Stomach smooth muscle (tissue), 2 donors: Measurements from ENCODE around the gene SBSN.

Source experiments
- H3K27ac ChIP-seq: one replicate; pipeline ENCODE4 v1.7.0; 2013; ENCODE audit warnings: mild to moderate bottlenecking, low read length, inconsistent platforms
- H3K27me3 ChIP-seq, 2 donors: one replicate each; pipeline ENCODE4 v1.7.0; 2013; ENCODE audit warnings: low read length in 2 of 2; ENCODE audit not compliant: insufficient read depth in 2 of 2, control insufficient read depth in 1 of 2
- H3K36me3 ChIP-seq, 2 donors: one replicate each; pipeline ENCODE4 v1.7.0; 2013; ENCODE audit warnings: low read length in 2 of 2; ENCODE audit not compliant: control insufficient read depth in 2 of 2, insufficient read depth in 2 of 2
- H3K4me1 ChIP-seq: one replicate; pipeline ENCODE4 v1.7.0; 2013; ENCODE audit warnings: low read length; ENCODE audit not compliant: control insufficient read depth, insufficient read depth
- H3K4me3 ChIP-seq, 2 donors: one replicate each; pipeline ENCODE4 v1.7.0; 2013; ENCODE audit warnings: low read length in 2 of 2
- H3K9ac ChIP-seq, 2 donors: one replicate each; pipeline ENCODE4 v1.7.0; 2013; ENCODE audit warnings: low read length in 2 of 2, mild to moderate bottlenecking in 1 of 2
- H3K9me3 ChIP-seq, 2 donors: one replicate each; pipeline ENCODE4 v1.7.0; 2013; ENCODE audit warnings: low read length in 2 of 2; ENCODE audit not compliant: control insufficient read depth in 2 of 2
- donor health status: healthy.
- donor health status: Pancreatic carcinoma.

SBSN gene

DNA sequence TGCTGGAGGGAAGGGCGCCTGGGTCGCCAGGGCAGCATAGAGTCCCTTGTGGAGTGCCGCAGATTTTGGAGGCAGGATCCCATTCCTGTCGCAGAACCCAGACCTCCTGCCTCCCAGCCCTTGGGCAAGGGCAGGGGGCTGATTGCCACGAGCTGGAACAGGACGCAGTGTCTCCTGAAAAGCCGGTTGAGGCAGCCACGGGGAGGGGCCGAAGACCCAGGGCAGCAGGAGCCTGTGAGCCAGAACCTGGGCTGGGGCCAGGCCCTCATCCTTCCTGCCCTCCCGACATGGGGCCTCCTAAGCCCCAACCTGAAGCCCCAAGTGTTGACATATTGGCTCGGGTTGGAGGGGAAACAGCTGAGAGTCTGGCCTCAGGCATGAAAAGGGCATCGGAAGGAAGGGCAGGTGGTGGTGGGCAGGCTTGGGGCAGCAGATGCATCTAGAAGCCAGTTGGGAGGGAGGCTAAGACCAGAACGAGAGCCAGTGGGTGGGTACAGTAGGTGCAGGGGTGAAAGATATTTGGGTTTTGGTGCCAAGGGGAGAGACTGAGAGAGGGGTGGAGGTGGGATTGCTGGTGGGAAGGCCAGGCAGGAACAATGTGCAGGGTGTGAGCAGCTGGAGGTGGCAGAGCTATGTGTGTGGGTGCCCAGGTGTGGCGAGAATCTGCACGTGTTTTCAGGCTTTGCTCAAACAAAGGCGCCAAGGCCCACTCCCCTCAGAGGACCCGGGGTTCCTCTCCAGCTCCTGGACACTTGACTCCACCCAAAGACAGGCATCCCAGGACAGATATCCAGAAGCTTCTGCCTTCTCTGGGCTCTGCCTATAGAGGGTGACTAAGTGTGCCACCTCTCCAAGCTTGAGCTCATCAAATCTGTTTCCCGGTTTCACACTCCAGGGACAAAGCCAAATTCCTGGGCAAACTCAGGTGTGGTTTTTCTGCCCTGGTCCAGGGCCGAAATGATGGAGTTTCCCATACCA, 1.4 kb upstream of the SBSN start:
- Histone ChIP-seq H3K36me3 (no peaks in the 10 kb centered on the region), H3K9me3 (no peaks in the 10 kb centered on the region), H3K4me3 (no peak overlapping the region), H3K27me3 (peaks cover 51 to 58% of the 10 kb centered on the region in 2 donors), H3K4me1 (peaks cover 3% of the 10 kb centered on the region), H3K9ac (no peak overlapping the region), H3K27ac (no peak overlapping the region)

DNA sequence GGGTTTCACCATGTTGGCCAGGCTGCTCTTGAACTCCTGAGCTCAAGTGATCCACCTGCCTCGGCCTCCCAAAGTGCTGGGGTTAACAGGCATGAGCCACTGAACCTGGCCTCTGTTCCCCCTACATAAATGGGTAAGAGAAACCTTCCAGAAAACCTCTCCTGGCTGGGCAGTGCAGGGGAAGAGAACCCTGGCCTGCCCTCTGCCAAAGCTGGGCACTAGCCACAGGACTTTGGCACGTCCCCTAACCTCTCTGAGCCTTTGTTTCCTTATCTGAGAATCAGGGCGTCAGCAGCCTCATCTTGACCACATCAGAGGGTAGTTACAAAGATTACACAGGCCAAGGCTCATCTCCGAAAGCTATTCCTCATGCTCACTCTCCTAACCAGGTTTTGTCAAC, 2.2 kb downstream of the SBSN start:
- Histone ChIP-seq H3K4me1 (no peaks in the 10 kb centered on the region), H3K9ac (no peak overlapping the region), H3K27ac (no peak overlapping the region), H3K27me3 (peaks cover 27 to 31% of the 10 kb centered on the region in 2 donors), H3K9me3 (no peaks in the 10 kb centered on the region), H3K4me3 (no peak overlapping the region), H3K36me3 (no peaks in the 10 kb centered on the region)

DNA sequence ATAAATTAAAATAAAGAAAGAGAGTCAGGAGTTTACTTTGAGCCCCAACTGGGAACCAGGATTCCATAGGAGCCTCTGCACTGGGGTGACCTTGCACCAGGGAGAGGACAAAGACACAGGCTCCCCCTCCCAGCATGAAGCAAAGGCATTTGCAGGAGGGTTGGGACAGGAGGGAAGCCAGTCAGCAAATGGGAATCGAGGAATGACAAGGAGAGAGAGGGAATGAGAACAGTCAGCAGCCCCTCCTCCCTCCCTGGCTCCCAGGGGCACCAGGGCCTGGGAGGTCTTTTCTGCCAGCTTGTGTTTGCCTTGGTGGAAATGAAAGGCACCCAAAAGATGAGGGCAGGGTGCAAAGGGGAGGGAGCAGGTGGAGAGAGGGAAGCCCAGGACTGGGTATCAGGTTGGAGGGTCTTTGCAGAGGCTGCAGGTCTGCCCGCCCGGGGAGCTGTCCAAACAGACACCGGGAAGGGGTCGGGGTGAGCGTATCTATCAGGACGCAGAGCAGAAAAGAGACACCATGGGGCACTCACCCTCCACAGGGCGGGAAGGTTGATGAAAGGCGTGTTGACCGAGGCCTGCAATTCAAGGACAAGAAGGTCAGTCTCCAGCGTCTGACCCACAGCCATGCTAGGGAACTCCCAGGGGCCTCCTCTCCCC, 3.8 kb downstream of the SBSN start:
- Histone ChIP-seq H3K27me3 (peaks cover 16 to 27% of the 10 kb centered on the region in 2 donors), H3K27ac (no peak overlapping the region), H3K9ac (no peak overlapping the region), H3K4me1 (no peaks in the 10 kb centered on the region), H3K4me3 (no peak overlapping the region), H3K36me3 (no peaks in the 10 kb centered on the region), H3K9me3 (no peaks in the 10 kb centered on the region)

DNA sequence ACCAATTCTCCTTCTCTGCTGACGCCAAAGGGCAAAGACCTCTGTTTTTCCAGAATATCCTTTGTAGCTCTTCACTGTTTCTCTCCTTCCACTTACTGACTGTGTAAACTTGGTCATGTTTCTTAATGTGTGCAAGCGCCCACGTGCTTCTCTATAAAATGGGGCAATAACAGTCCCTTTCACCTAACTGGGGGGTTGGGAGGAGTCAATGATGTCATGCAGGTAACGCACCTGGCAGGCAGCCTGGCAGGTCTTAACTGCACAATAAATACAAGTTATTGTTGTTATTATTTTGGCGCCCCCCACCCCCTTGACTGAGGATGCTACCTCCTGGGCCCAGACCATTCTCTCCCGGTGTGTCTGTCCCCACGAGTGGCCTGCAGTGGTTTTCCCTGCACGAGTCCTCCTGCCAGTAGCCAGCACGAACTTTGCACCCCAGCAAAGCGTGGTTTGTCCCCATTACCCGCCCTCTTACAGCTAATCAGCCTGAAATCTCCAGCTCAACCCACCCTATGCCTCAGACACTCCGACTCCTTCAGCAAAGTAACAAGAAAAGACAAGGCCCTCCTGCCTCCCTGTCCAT, 5.3 kb downstream of the SBSN start:
- Histone ChIP-seq H3K9me3 (no peaks in the 10 kb centered on the region), H3K27me3 (peaks cover 5 to 19% of the 10 kb centered on the region in 2 donors), H3K27ac (no peak overlapping the region), H3K36me3 (no peaks in the 10 kb centered on the region), H3K4me1 (no peaks in the 10 kb centered on the region), H3K4me3 (no peak overlapping the region), H3K9ac (no peak overlapping the region)

DNA sequence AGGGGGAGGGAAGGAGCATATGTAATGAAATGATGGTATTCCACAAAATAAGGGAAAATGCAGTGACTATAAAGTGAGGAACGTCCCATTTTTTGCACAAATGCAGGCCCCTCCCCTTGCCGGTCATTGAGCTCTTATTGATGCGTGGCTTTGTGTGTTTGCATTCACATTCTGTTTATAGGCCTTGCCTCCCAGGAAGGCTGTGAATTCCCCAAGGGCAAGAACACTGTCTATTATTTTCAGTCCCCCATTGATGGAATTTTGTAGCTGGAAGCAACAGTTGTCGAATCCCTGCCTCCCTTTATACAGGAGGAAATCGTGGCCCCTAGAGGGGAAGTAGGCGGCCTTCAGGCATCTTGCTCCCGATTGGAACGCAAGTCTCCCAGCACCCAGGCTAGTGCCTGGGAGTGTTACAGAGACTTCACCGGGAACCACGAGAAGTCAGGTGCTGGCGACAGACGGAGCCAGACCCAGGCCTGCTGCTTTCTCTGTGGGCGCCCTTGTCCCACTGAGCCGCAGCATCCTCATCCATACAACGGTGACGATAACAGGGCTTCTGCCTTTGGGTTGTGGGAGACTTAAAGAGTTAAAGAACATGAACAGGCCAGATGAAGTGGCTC, 6.9 kb downstream of the SBSN start:
- H3K9ac ChIP-seq, result no peak overlapping the region

DNA sequence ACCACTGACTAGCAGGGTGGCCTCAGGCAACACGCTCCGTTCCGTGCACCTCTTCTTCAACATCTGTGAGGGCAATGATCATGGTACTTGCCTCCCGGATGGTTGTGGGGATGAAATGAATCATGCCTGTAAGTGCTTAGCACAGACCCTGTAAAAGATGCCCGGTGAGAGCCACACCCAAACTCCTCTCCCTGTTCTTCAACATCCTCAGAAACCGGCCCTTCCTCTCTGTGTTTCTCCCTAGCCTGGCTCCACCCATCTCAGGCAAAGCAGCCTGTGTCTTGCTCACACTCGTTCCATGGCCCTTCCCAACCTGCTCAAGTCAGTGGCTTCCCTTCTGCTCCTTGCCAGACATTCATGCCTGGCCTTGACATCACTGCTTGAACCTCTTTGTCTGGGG, 8.8 kb downstream of the SBSN start:
- Histone ChIP-seq H3K27ac (no peak overlapping the region), H3K4me3 (no peak overlapping the region), H3K36me3 (no peaks in the 10 kb centered on the region), H3K27me3 (peaks cover under 1 to 7% of the 10 kb centered on the region in 2 donors), H3K9me3 (no peaks in the 10 kb centered on the region), H3K4me1 (no peaks in the 10 kb centered on the region), H3K9ac (no peak overlapping the region)

More for the DNA sequence above, 6.9 kb downstream of the SBSN start:
- Histone ChIP-seq H3K4me1 (no peaks in the 10 kb centered on the region), H3K9me3 (no peaks in the 10 kb centered on the region), H3K27ac (no peak overlapping the region), H3K36me3 (no peaks in the 10 kb centered on the region), H3K4me3 (no peak overlapping the region), H3K27me3 (peaks cover 5 to 11% of the 10 kb centered on the region in 2 donors)

DNA sequence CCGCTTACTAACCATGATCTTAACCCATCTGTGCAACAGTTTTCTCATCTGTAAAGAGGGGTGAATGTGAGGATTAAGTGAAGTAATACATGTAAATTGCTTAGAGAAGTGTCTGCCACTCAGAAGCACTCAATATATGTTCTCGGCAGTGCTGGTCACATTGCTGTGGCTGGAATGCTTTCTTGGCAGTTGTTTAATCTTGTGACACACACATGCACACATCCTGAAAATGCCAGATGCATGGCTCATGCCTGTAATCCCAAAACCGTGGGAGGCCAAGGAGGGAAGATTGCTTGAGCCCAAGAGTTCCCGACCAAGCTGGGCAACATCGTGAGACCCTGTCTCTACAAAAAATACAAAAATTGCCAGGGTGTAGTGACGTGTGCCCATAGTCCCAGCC, 9.8 kb downstream of the SBSN start:
- H3K9ac ChIP-seq, result no peak overlapping the region
- no peak overlapping the region for H3K4me3 ChIP-seq
- no peaks in the 10 kb centered on the region for H3K9me3 ChIP-seq
- H3K4me1 ChIP-seq, result no peaks in the 10 kb centered on the region
- no peak overlapping the region for H3K27ac ChIP-seq
- no peaks in the 10 kb centered on the region for H3K36me3 ChIP-seq
- H3K27me3 ChIP-seq, result peaks cover 6 to 8% of the 10 kb centered on the region in 2 donors

DNA sequence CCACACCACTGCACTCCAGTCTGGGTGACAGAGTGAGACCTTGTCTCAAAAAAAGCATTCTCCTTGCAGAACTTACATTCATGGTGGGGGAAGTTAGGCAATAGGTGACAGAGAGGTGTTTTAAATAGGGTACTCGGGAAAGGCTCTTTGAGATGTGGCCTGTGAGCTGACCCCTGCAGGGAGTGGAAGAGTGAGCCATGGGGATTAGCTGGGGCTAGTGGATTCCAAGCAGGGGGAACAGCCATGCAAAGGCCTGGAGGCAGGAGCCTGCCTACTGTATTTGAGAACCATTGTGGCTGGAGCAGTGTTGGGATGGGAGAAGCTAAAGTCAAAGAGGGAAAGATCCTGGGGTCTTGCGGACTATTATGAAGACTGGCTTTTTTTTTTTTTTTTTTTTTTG, 10.8 kb downstream of the SBSN start:
- Histone ChIP-seq H3K27ac (no peak overlapping the region), H3K27me3 (peaks cover 9 to 13% of the 10 kb centered on the region in 2 donors), H3K36me3 (no peaks in the 10 kb centered on the region), H3K9ac (no peak overlapping the region), H3K9me3 (no peaks in the 10 kb centered on the region), H3K4me1 (no peaks in the 10 kb centered on the region), H3K4me3 (no peak overlapping the region)

DNA sequence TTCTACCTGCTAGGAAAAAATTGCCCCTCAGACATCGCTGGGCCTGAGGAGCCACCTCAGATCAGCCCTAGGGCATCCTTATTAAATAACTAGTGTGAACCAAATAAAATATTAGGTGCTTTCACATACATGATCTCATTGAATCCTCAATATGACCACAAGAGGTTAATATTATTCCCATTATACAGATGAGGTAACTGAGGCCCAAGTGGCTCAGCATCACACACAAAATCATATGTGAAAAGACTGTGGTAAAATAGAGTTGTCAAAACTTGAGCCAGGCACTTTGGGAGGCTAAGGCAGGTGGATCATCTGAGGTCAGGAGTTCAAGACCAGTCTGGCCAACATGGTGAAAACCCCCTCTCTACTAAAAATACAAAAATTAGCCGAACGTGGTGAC, 11.8 kb downstream of the SBSN start:
- Histone ChIP-seq H3K4me3 (no peak overlapping the region), H3K9me3 (no peaks in the 10 kb centered on the region), H3K9ac (no peak overlapping the region), H3K27ac (no peak overlapping the region), H3K4me1 (no peaks in the 10 kb centered on the region), H3K36me3 (no peaks in the 10 kb centered on the region), H3K27me3 (peaks cover 14 to 17% of the 10 kb centered on the region in 2 donors)

DNA sequence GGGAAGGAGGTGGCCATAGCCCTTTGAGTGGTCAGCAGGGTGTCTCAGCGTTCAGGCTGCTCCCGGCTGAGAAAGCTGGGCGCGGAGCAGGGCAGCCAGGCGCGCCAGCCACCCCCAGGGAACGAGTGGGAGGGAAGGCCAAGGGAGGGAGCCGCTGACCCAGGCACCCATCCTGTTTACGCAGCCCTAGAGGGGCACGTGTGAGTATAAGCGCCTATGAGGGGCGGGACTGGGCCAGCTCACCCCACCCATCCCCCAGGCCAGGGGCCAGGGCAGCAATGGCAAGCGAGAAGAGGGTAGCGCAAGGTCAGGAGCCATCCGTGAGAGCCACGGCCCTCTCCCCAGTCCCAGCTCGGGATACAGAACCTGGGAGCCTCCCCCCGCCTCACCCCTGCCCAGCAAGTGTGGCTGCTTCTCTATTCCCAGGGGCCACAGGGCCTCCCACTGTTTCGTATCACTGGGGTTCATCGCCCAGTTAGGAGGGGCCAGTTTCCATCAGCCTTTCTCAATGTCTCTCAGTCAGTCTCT, 13.8 kb downstream of the SBSN start:
- Histone ChIP-seq H3K4me3 (no peak overlapping the region), H3K36me3 (no peaks in the 10 kb centered on the region), H3K27ac (no peak overlapping the region), H3K27me3 (peaks cover 27 to 36% of the 10 kb centered on the region in 2 donors), H3K9me3 (no peaks in the 10 kb centered on the region), H3K4me1 (peaks cover 10% of the 10 kb centered on the region), H3K9ac (no peak overlapping the region)
